Dermis blood vessel endothelial cell (primary cell): ENCODE results near the gene TMCO4. TPM values are rescaled to one million over a fixed set of nuclear protein-coding genes. Genes with fewer than 3 reads are reported as not detected.
A peak's percentile ranks its signal among the peaks of the same experiment; 100 is the strongest.

Experiments used
- DNase-seq: peaks from one replicate; pipeline ENCODE4 v3.0.0; 2010
- total RNA-seq: library from RNA; depleted of rRNA; stranded (reverse); fragments of >200 nt; gene quantifications from 2 replicates; pipeline ENCODE4 v1.2.3, GENCODE V29; 2014

Gene TMCO4
- total RNA-seq, 1 donor from 2014 or later: 10.6 TPM

- no peak for DNase-seq
Observed at GRCh38 chr1:19744886-19745285, 54.8 kb downstream of the TMCO4 start.

DNA sequence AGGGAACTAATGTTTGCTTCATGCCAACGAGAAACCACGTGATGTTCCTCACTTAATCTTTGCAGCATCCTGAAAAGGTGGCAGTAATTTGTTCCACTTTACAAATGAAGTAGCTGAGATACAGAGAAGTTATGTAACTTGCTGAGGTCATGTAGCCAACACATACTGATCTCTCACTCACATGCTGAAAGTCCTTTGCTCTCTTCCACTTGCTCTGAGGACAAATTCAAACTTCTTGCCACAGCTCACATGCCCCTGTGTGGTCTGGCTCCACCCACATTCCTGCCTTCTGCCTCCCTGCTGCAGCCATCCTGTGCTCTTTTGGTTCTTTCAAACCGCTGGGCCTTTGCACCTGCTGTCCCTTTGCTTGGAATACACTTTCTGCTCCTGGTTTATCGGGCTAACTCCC is 55.4 kb downstream of the TMCO4 start:
- DNase-seq: no peak

DNA sequence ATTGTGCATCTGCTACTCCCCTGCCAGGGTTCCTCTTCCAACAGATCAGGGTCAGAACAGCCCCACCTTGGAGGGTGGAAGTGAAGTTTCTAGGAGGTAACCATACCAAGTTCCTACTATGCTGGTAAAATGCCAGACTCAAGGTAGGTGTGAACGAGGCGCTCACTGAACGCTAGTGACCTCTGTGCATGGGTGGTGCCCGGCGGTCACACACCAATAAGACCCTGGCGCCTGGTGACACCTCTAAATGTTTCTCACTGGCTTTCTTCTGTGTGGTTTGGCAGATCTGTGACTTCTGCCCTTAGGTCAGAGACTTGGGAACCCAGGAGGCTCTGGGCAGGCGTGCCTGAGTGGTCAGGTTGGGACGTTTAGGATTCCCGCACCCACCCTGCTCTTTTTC is 55.9 kb downstream of the TMCO4 start:
- no peak for DNase-seq

GRCh38 chr1:19743180-19743579 is 56.5 kb downstream of the TMCO4 start:
- DNase-seq: no peak

DNA sequence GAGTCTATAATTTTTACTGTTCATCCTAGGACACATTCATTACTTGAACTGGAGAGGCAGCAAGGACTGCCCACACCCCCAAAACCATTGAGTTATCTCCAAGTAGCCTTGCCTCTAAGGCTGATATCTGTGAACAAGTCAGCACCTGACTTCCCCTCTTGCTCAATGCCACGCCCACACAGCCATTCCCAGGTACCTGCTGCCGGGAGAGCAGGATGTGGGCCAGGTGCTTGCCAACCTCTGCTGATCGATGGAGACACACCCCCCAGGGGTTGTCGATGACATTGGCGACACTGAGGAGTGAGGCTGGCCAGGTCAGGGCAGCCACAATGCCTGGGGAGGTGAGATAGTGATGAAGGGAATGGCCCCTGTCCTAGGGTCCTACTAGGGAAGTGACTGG is 60.1 kb downstream of the TMCO4 start:
- no peak for DNase-seq

- no peak for DNase-seq
Observed at GRCh38 chr1:19738669-19739068, 61.0 kb downstream of the TMCO4 start.

DNA sequence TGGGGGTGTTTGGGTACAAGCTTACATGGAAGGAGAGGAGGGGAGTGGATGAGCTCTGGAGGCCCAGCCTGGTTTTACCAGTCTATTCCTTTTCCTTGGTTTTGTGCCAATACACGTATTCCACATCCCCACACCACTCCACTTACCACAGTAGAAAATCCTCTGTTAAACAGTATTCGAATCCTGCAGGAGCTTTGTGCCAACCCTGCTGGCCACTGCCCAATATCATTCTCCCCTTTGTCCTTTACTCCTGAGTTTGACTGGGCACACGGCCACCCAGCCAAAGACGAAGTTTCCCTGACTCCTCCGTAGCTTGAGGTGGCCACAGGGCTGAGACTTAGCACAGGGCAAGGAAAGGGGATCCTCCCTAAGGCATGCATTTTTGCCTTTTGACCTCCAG is 61.6 kb downstream of the TMCO4 start:
- DNase-seq: no peak

GRCh38 chr1:19737104-19737825 is 62.5 kb downstream of the TMCO4 start:
- peak; percentile 59 for DNase-seq

DNA sequence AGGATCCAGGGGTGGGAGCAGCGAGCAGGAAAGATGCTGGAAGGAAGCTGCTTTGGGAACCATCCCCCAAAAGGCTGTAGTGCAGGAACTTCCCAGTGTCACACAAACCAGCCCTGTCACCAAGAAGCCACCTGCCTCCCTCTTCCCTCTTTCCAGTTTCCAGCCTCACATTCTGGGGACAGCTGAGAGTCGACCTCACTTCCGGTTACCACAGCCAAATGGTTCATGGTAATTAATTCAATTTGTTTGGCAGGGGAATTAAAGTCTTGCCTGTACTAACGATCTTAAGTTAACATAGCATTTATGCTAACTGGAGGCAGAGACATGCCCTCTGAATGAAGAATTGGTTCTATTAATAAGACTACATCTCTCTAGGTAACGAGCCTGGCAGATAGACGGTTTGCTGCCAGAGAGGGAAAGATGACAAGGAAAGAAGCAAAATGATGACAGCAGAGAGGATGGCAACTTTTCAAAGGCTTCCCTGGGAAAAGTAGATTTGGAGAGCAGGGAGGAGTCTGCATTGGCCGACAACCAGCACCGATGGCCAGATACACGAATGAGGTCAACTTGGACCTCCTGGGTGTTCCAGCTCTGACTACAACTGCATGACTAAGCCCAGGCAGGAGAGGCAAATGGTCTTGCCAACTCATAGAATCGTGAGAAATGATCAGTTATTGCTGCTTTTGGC is 64.1 kb downstream of the TMCO4 start:
- DNase-seq: no peak

DNA sequence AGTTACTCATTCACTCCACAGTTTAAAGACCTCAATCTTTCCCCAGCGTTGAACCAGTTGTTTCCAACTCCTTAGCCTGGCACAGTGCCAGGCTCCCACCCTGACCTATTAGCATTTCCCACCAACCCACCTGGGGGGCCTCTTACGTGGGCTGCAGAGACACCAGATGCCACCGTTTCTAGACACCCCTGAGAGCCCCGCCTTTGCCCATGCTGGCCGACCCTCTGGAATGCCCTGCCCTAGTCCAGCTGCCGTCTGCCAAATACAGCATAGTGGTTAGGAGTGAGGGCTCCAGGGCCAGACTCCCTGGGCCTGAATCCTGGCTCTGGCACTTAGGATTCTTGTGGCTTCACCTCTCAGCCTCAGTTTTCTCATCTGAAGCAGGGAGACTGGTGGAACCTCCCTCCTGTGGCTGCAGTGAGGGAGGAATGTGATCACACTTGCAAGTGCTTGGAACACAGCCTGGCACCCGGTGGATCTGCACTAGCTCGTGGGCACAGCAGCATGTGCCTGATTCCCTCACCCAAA is 65.2 kb downstream of the TMCO4 start:
- DNase-seq: no peak

DNA sequence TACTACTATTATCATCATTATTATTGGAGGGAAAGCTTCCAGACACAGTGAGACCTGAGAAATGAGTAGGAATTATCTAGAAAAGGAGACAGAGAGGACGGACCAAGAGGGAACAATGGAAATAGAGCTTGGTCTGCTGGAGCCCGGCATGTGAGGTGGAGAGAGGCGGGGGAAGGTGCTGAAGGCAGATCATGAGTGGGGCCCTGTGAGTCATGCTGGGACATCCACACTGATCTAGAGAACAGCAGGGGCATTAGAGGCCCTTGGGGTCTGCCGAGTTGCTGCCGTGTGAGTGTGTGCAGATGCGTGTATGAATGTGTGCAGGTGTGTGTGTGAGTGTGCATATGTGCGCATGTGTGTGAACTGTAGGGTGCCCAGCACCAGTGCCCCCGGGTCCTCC is 65.7 kb downstream of the TMCO4 start:
- DNase-seq: no peak

GRCh38 chr1:19733615-19734014 is 66.1 kb downstream of the TMCO4 start:
- no peak for DNase-seq

GRCh38 chr1:19731311-19731821 is 68.3 kb downstream of the TMCO4 start:
- DNase-seq: no peak

DNA sequence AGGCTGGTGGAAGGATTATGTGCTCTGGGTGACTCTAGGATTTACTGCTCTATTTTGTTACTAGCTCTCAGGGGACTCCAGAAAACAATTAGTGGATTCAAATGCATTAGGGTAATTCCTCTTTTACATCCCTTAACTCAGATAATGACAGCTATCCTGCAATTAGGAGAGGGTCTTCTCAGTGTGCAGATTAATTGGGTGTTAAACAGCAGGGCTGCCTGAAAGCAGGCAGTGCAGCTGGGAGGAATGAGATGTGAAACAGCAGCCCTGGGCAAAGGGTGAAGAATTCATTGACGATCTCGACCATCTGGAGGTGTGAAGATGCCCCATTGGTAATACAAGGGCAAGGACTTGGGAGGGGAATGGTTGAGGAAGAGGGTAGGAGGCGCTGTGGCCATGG is 68.9 kb downstream of the TMCO4 start:
- DNase-seq: no peak

DNA sequence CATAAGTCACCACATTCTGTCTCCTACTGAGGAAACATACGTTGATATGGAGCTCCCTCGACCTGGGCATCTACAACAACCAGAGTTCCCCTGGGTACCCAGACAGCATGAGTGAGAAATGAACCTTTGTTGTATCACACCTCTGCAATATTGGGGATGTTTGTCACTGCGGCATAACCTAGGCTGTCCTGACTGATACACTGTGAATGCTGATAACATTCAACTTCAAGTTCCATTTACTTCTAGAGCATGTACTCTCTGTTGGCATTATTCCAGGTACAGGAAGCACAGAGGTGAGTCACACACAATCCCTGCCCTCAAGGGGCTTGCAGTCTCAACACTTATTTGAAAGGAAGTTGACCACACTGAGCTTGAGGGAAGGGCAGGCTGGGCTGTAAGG is 69.5 kb downstream of the TMCO4 start:
- no peak for DNase-seq

GRCh38 chr1:19728413-19729145 is 71.1 kb downstream of the TMCO4 start:
- DNase-seq: no peak

- DNase-seq: no peak
Observed at GRCh38 chr1:19725606-19726005, 74.1 kb downstream of the TMCO4 start.

DNA sequence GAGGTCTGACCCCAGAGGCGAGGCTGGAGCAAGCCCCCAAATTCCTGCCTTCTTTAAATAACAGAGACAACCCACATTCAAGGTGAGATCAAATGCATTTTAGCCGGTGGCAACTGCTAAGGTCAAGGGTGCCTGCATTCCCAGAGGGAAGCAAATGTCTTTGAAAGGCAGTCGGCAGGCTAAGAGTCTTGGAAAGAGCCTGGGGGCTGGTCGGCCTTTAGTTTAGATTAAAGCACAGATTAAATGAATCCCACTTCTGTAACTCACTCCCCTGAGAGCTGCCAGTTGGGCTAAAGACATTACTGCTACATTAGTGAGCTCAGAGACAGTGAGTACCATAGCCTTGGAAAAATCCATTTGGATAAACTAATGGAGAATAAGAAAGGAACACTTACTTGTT is 75.8 kb downstream of the TMCO4 start:
- no peak for DNase-seq

GRCh38 chr1:19720973-19721372 is 78.7 kb downstream of the TMCO4 start:
- no peak for DNase-seq

DNA sequence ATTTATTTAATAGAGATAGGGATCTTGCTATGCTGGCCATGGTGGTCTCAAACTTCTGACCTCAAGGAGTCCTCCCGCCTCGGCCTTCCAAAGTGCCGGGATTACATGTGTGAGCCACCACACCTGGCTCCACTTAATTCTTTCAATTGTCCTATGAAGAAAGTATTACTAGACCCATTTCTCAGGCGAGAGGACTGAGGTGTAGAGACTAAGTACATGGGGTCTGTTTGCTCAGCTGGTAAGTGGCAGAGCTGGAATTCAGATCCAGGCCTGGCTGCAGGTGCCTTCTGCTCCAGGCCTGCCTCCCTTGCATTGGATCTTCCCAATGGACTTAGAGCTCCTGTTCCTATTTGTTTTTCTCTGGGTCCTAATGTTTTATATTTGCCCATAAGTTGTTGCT is 79.5 kb downstream of the TMCO4 start:
- DNase-seq: no peak

- no peak for DNase-seq
Observed at GRCh38 chr1:19717467-19717866, 82.2 kb downstream of the TMCO4 start.

DNA sequence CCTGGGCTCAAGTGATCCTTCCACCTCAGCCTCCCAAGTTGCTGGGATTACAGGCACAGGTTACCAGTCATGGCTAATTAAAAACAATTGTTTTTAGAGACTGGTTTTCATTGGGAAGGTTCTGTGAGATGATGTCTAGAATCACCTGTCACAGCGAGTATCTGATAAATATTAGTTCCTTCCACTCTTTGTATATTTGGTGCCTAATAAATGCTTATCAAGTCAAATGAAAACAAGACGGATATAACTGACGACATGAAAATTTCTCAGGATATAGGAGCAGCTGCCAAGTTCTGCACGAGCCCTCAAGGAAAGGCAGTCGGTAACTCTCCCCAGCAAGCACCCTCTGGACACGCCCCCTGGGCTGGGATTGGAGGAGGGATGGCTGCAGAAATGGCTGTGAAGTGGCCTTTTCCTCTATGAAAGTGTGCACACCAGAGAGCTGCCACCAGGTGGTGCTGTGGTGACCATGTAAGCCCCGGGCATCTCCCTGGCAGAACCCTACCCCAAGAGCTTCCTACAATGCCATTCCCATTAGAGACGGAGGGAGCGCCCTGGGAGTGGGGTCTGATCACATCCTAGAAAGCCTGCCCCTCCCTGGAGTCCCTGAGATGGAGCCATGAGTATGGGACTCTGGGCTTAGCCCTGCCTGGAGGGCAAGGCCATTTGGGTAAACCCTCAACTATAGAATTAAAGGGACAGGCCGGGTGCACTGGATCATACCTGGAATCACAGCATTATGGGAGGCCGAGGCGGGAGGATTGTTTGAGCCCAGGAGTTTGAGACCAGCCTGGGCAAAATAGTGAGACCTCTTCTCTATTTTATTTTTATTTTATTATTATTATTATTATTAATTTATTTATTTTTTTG is 84.1 kb downstream of the TMCO4 start:
- DNase-seq: peak; percentile 98
